HG02981 (cell line): Measurements from ENCODE around the gene CCRL2.
"Not testable (repeated sequence)": the region's sequence is repeated elsewhere in the genome, so short reads cannot be mapped to it uniquely, and the experiment has no call there.

Experiments used
- ATAC-seq: cut with Tn5 transposase; IDR thresholded peaks from one replicate; pipeline ENCODE4 v1.9.1; 2021; ENCODE audit warnings: mild to moderate bottlenecking, moderate library complexity; ENCODE audit not compliant: unreplicated experiment

CCRL2 gene

GRCh38 chr3:46427916-46428833 lies 21.1 kb downstream of the CCRL2 start:
- no peak for ATAC-seq

GRCh38 chr3:46429250-46429649 lies 22.2 kb downstream of the CCRL2 start:
- no peak for ATAC-seq

- no peak for ATAC-seq
Measured at GRCh38 chr3:46429671-46430070, 22.6 kb downstream of the CCRL2 start.

- ATAC-seq = not testable (repeated sequence)
Measured at GRCh38 chr3:46430879-46431278, 23.8 kb downstream of the CCRL2 start.

GRCh38 chr3:46431905-46432304 lies 24.8 kb downstream of the CCRL2 start:
- not testable (repeated sequence) for ATAC-seq

- ATAC-seq = not testable (repeated sequence)
Measured at GRCh38 chr3:46433118-46433517, 26.1 kb downstream of the CCRL2 start.

- no peak for ATAC-seq
Measured at GRCh38 chr3:46433841-46434240, 26.8 kb downstream of the CCRL2 start.

GRCh38 chr3:46435081-46435726 lies 28.1 kb downstream of the CCRL2 start:
- no peak for ATAC-seq

- ATAC-seq = no peak
Measured at GRCh38 chr3:46438831-46439230, 31.8 kb downstream of the CCRL2 start.

GRCh38 chr3:46440531-46441294 lies 33.7 kb downstream of the CCRL2 start:
- peak; percentile 84 for ATAC-seq

GRCh38 chr3:46442576-46443530 lies 35.8 kb downstream of the CCRL2 start:
- no peak for ATAC-seq

- ATAC-seq = no peak
Measured at GRCh38 chr3:46447228-46447985, 40.3 kb downstream of the CCRL2 start.

- ATAC-seq = no peak
Measured at GRCh38 chr3:46448721-46449120, 41.7 kb downstream of the CCRL2 start.

GRCh38 chr3:46449755-46450552 lies 42.9 kb downstream of the CCRL2 start:
- ATAC-seq = no peak

GRCh38 chr3:46453526-46454208 lies 46.6 kb downstream of the CCRL2 start:
- no peak for ATAC-seq

GRCh38 chr3:46454209-46454595 lies 47.1 kb downstream of the CCRL2 start:
- no peak for ATAC-seq

- no peak for ATAC-seq
Measured at GRCh38 chr3:46454606-46455005, 47.5 kb downstream of the CCRL2 start.
